ENCODE results near the gene PON1.

The PON1 gene

GRCh38 chr7:95255691-95256090, 68.6 kb downstream of the PON1 start:
- no peaks in the 10 kb centered on the region for H3K9me3 ChIP-seq (ENCODE audit: insufficient read depth, low read length, severe bottlenecking)
- no peaks in the 10 kb centered on the region for H3K36me3 ChIP-seq (ENCODE audit: insufficient read depth, low read length)
- no peak overlapping the region for H3K9ac ChIP-seq (ENCODE audit: low read depth, low read length)
- no peaks in the 10 kb centered on the region for H3K79me2 ChIP-seq (ENCODE audit: insufficient read depth, low read length)
- ATAC-seq (ENCODE audit: insufficient read depth, low read depth) (no peak), DNase-seq (no peak)
- H2AFZ ChIP-seq (ENCODE audit: low read depth, low read length) = no peak overlapping the region
- no peaks in the 10 kb centered on the region for H4K20me1 ChIP-seq (ENCODE audit: insufficient read depth, low read length)
- no peak for TF ChIP-seq CTCF (IDR thresholded peaks at IDR 0.05; ENCODE audit: borderline replicate concordance, extremely low read depth, low read length, poor library complexity, severe bottlenecking)
- TF ChIP-seq EZH2 (IDR thresholded peaks at IDR 0.05; ENCODE audit: borderline replicate concordance, low read depth, low read length, severe bottlenecking) = no peak
- H3K4me3 ChIP-seq (ENCODE audit: low read depth in 1 of 2, low read length in 2 of 2) = no peak overlapping the region
- H3K4me2 ChIP-seq (ENCODE audit: insufficient read depth, low read length) = no peak overlapping the region
- no peaks in the 10 kb centered on the region for H3K4me1 ChIP-seq (ENCODE audit: insufficient read depth, low read length)
- H3K27me3 ChIP-seq (ENCODE audit: insufficient read depth, low read length, poor library complexity) = no peaks in the 10 kb centered on the region
- no peak overlapping the region for H3K27ac ChIP-seq (ENCODE audit: low read length)

GRCh38 chr7:95253986-95254385, 70.3 kb downstream of the PON1 start:
- Histone ChIP-seq H3K9me3 (ENCODE audit: insufficient read depth, low read length, severe bottlenecking) (no peaks in the 10 kb centered on the region), H3K79me2 (ENCODE audit: insufficient read depth, low read length) (no peaks in the 10 kb centered on the region), H4K20me1 (ENCODE audit: insufficient read depth, low read length) (no peaks in the 10 kb centered on the region), H2AFZ (ENCODE audit: low read depth, low read length) (no peak overlapping the region), H3K4me2 (ENCODE audit: insufficient read depth, low read length) (no peak overlapping the region), H3K27me3 (ENCODE audit: insufficient read depth, low read length, poor library complexity) (no peaks in the 10 kb centered on the region), H3K27ac (ENCODE audit: low read length) (no peak overlapping the region), H3K36me3 (ENCODE audit: insufficient read depth, low read length) (no peaks in the 10 kb centered on the region), H3K4me1 (ENCODE audit: insufficient read depth, low read length) (no peaks in the 10 kb centered on the region), H3K9ac (ENCODE audit: low read depth, low read length) (no peak overlapping the region), H3K4me3 (ENCODE audit: low read depth in 1 of 2, low read length in 2 of 2) (no peak overlapping the region)
- ATAC-seq (ENCODE audit: insufficient read depth, low read depth) (no peak), DNase-seq (no peak)
- no peak for TF ChIP-seq CTCF (IDR thresholded peaks at IDR 0.05; ENCODE audit: borderline replicate concordance, extremely low read depth, low read length, poor library complexity, severe bottlenecking)
- TF ChIP-seq EZH2 (IDR thresholded peaks at IDR 0.05; ENCODE audit: borderline replicate concordance, low read depth, low read length, severe bottlenecking) = no peak

- Histone ChIP-seq H3K4me2 (ENCODE audit: insufficient read depth, low read length) (no peak overlapping the region), H3K79me2 (ENCODE audit: insufficient read depth, low read length) (no peaks in the 10 kb centered on the region), H3K27ac (ENCODE audit: low read length) (no peak overlapping the region), H3K4me1 (ENCODE audit: insufficient read depth, low read length) (no peaks in the 10 kb centered on the region), H3K9ac (ENCODE audit: low read depth, low read length) (no peak overlapping the region), H4K20me1 (ENCODE audit: insufficient read depth, low read length) (no peaks in the 10 kb centered on the region), H3K4me3 (ENCODE audit: low read depth in 1 of 2, low read length in 2 of 2) (no peak overlapping the region), H3K36me3 (ENCODE audit: insufficient read depth, low read length) (no peaks in the 10 kb centered on the region), H2AFZ (ENCODE audit: low read depth, low read length) (no peak overlapping the region), H3K9me3 (ENCODE audit: insufficient read depth, low read length, severe bottlenecking) (no peaks in the 10 kb centered on the region), H3K27me3 (ENCODE audit: insufficient read depth, low read length, poor library complexity) (no peaks in the 10 kb centered on the region)
- DNase-seq (no peak), ATAC-seq (ENCODE audit: insufficient read depth, low read depth) (no peak)
- no peak for TF ChIP-seq EZH2 (IDR thresholded peaks at IDR 0.05; ENCODE audit: borderline replicate concordance, low read depth, low read length, severe bottlenecking)
- TF ChIP-seq CTCF (IDR thresholded peaks at IDR 0.05; ENCODE audit: borderline replicate concordance, extremely low read depth, low read length, poor library complexity, severe bottlenecking) = no peak
Observed at GRCh38 chr7:95251966-95252365, 72.4 kb downstream of the PON1 start.

- no peaks in the 10 kb centered on the region for H3K4me1 ChIP-seq (ENCODE audit: insufficient read depth, low read length)
- H3K4me2 ChIP-seq (ENCODE audit: insufficient read depth, low read length) = no peak overlapping the region
- DNase-seq (no peak), ATAC-seq (ENCODE audit: insufficient read depth, low read depth) (no peak)
- no peaks in the 10 kb centered on the region for H3K36me3 ChIP-seq (ENCODE audit: insufficient read depth, low read length)
- H2AFZ ChIP-seq (ENCODE audit: low read depth, low read length) = no peak overlapping the region
- TF ChIP-seq EZH2 (IDR thresholded peaks at IDR 0.05; ENCODE audit: borderline replicate concordance, low read depth, low read length, severe bottlenecking) (no peak), CTCF (IDR thresholded peaks at IDR 0.05; ENCODE audit: borderline replicate concordance, extremely low read depth, low read length, poor library complexity, severe bottlenecking) (no peak)
- H3K4me3 ChIP-seq (ENCODE audit: low read depth in 1 of 2, low read length in 2 of 2) = no peak overlapping the region
- no peak overlapping the region for H3K9ac ChIP-seq (ENCODE audit: low read depth, low read length)
- H3K9me3 ChIP-seq (ENCODE audit: insufficient read depth, low read length, severe bottlenecking) = no peaks in the 10 kb centered on the region
- H3K79me2 ChIP-seq (ENCODE audit: insufficient read depth, low read length) = no peaks in the 10 kb centered on the region
- no peaks in the 10 kb centered on the region for H3K27me3 ChIP-seq (ENCODE audit: insufficient read depth, low read length, poor library complexity)
- no peaks in the 10 kb centered on the region for H4K20me1 ChIP-seq (ENCODE audit: insufficient read depth, low read length)
- H3K27ac ChIP-seq (ENCODE audit: low read length) = no peak overlapping the region
Observed at GRCh38 chr7:95250571-95250970, 73.8 kb downstream of the PON1 start.

Data from DND-41 (cell line).